Neural crest cell (in vitro differentiated cells): Measurements from ENCODE around the gene CBX8. TPM values are rescaled to one million over a fixed set of nuclear protein-coding genes. Genes with fewer than 3 reads are reported as not detected.
A peak's percentile ranks its signal among the peaks of the same experiment; 100 is the strongest.

Experiments
- DNase-seq: peaks from one replicate; pipeline ENCODE4 v3.0.0; 2021; ENCODE audit warnings: low read depth, mixed read lengths, low spot score
- H3K27ac Mint-ChIP-seq: one replicate; pipeline ENCODE4 v1.8.0; 2021; ENCODE audit warnings: mild to moderate bottlenecking, mixed read lengths; ENCODE audit not compliant: unreplicated experiment
- H3K27me3 Mint-ChIP-seq: 2 replicates; pipeline ENCODE4 v1.8.0; 2021; ENCODE audit warnings: low read depth, mild to moderate bottlenecking, mixed read lengths
- H3K36me3 Mint-ChIP-seq: 2 replicates; pipeline ENCODE4 v1.8.0; 2021; ENCODE audit warnings: low read depth, mild to moderate bottlenecking, mixed read lengths
- H3K4me1 Mint-ChIP-seq: 2 replicates; pipeline ENCODE4 v1.8.0; 2021; ENCODE audit warnings: mixed read lengths
- H3K4me3 Mint-ChIP-seq: one replicate; pipeline ENCODE4 v1.8.0; 2021; ENCODE audit warnings: mild to moderate bottlenecking, mixed read lengths
- H3K9me3 Mint-ChIP-seq: 2 replicates; pipeline ENCODE4 v1.8.0; 2021; ENCODE audit warnings: mixed read lengths
- total RNA-seq: library from RNA; stranded (reverse); gene quantifications from 2 replicates; pipeline ENCODE4 v1.2.1, GENCODE V29; 2021
- TF ChIP-seq, protein P1 (sequence below): fragments of 200-600 bp; sonication (generic); conservative IDR thresholded peaks from 2 replicates; pipeline ENCODE4 v1.5.0; 2021; ENCODE audit warnings: antibody characterized with exemption, mild to moderate bottlenecking

The CBX8 gene
- total RNA-seq, 1 donor from 2014 or later = 19.2 TPM

DNA sequence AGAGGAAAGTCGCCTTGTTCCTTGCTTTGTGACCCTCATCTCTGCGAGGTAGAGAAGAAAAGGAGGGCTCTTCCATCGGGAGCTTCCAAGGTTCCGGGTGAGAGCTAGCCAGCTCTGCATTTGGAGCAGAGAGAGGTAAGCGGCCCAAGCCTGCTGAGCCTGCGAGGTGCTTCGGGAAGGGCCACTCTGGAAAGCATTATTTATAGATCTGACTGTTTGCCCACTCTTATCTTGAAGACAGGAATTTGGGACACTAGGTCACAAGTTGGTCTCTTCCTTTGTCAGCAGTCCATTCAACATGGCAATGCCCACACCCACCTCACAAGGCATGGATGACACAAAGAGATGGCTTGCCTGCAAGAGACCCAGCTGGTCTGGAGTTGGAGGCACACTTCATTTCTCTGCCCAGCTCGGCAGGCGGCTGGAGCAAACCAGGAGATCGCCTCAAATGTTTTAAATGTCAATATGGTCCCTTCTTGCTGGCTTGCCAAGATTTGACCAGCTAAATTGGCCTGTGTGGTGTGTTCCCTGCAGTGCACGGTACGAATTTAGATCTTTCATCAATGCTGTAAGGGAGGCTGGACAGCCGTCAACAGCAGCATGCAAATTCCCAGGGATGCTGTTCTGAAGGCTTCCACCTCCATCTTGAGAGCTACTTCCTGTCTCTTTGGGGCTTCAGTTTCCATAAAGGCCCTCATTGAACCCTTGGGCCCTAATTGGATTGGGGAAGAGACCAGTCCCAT is 22.8 kb upstream of the CBX8 start:
- no peak for DNase-seq
- Mint-ChIP-seq H3K9me3 (peaks cover 4% of the 10 kb centered on the region), H3K36me3 (peaks cover 4% of the 10 kb centered on the region), H3K4me3 (no peak overlapping the region), H3K4me1 (peaks cover 8% of the 10 kb centered on the region), H3K27me3 (peaks cover 59% of the 10 kb centered on the region), H3K27ac (no peak overlapping the region)
- TF ChIP-seq, protein P1, sequence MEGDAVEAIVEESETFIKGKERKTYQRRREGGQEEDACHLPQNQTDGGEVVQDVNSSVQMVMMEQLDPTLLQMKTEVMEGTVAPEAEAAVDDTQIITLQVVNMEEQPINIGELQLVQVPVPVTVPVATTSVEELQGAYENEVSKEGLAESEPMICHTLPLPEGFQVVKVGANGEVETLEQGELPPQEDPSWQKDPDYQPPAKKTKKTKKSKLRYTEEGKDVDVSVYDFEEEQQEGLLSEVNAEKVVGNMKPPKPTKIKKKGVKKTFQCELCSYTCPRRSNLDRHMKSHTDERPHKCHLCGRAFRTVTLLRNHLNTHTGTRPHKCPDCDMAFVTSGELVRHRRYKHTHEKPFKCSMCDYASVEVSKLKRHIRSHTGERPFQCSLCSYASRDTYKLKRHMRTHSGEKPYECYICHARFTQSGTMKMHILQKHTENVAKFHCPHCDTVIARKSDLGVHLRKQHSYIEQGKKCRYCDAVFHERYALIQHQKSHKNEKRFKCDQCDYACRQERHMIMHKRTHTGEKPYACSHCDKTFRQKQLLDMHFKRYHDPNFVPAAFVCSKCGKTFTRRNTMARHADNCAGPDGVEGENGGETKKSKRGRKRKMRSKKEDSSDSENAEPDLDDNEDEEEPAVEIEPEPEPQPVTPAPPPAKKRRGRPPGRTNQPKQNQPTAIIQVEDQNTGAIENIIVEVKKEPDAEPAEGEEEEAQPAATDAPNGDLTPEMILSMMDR = no peak

GRCh38 chr17:79819085-79819484 is 22.2 kb upstream of the CBX8 start:
- H3K27me3 Mint-ChIP-seq = peaks cover 65% of the 10 kb centered on the region
- TF ChIP-seq, protein P1 = no peak
- no peaks in the 10 kb centered on the region for H3K36me3 Mint-ChIP-seq
- H3K4me3 Mint-ChIP-seq = no peak overlapping the region
- H3K4me1 Mint-ChIP-seq = peaks cover 8% of the 10 kb centered on the region
- no peaks in the 10 kb centered on the region for H3K9me3 Mint-ChIP-seq
- no peak overlapping the region for H3K27ac Mint-ChIP-seq
- no peak for DNase-seq

DNA sequence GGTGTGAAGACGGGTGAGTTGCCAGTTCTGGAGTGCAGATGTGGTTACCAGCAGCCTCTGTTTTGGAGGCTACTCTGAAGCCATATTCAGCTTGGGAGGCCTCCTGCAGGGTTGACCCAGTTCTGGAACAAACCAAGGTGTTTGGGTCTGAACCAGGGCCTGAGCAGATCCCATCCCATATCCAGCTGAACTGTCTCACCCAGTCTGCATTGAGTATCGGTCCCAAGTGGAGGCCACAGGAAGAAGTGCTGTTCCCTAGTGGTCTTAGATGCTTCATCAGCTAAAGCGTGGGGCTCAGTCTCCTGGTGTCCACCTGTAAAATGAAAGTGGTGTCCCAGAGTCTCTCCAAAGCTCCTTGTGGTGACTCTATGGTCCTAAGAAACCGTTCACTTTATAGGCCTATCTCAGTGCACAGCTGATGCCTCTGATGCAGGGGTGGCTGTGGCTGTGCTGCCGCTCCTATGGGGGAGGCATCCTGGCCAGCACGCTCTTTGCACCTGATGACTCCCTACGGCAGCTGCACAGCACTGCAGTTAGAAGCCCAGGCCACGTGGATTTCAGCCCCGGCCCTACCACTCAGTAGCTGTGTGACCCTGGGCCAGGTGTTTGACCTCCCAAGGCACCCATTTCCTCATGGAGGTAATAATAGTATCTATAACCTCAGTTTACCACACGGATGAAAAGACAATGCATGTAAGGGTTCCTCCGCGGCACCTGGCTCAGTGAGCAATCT is 21.3 kb upstream of the CBX8 start:
- Mint-ChIP-seq H3K27me3 (peaks cover 66% of the 10 kb centered on the region), H3K9me3 (no peaks in the 10 kb centered on the region), H3K4me1 (peaks cover 8% of the 10 kb centered on the region), H3K27ac (no peak overlapping the region), H3K4me3 (no peak overlapping the region), H3K36me3 (no peaks in the 10 kb centered on the region)
- no peak for DNase-seq
- TF ChIP-seq, protein P1 = no peak

DNA sequence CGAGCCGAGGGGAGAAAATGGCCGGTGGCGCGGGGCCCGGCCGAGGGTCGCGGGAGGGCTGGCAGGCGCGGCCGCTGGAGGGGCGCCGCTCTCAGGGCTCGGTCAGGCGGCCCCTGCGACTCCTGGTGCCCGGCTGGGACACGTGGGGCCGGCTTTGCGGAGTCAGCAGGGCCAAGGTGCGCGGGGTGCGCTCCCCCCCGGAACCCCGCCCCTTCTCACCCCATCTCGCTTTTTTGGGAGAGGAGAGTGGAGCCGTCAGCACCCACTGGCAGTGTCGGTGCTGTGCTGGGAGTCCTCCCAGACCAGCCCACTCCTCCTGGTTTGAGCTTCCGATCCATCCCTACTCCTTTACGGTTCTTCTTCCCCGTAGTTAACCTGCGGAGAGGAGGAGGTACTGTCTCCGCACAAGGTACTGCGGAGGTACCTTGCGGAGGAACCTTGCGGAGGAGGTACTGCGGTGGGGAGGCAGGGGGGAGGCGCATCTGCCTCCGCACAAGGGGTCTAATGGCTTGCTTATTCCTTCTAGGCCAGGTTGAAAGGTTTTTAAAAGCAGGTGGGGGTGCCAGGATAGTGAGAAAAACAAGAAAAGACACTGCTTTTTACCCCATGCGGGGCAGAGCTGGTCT is 19.1 kb upstream of the CBX8 start:
- TF ChIP-seq, protein P1 = no peak
- Mint-ChIP-seq H3K4me3 (peak overlapping the region; percentile 82), H3K9me3 (no peaks in the 10 kb centered on the region), H3K36me3 (no peaks in the 10 kb centered on the region), H3K27ac (no peak overlapping the region), H3K27me3 (peaks cover 78% of the 10 kb centered on the region), H3K4me1 (peaks cover 18% of the 10 kb centered on the region)
- no peak for DNase-seq

DNA sequence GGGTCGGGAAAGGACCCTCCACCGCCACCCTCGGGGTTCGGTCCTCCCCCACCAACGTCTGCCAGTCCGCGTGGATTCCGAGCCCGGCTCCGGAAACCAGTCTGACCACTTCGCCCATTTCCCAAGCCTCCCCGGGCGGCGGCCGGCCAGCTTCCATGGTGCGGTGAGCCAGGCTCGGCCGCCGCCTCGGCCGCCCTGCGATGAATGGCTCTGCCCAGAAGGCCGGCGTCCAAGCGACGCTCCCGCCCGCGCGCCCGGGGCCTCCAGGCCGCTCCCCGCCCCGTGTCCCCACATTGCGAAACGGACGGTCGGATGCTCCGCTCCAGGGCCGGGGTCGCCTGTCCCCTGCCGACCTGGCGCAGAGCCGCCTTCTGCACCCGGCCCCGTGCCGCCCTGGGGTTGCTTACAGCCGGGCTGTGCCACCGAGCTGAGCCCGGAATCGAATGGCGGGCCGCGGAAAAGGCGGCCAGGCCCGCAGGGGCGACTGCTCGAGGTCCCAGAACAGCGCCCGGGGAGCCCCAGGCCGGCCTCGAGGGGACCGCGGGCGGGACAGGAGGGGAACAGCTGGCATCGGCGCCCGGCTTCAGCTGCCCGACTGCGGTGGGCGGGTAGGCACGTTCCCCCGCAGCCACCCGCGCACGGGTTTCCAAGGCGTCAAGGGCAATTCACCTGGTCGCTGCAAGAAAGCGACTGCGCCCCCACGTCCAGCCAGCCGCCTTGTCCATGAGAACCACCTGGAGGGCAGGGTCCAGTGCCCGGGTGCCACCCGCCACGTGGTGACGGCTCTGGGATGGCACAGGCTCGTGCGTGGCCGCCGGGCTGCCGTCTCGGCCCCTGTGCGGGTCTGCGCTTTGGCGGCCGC is 18.3 kb upstream of the CBX8 start:
- Mint-ChIP-seq H3K27ac (no peak overlapping the region), H3K27me3 (peaks cover 78% of the 10 kb centered on the region), H3K4me1 (peaks cover 22% of the 10 kb centered on the region), H3K9me3 (no peaks in the 10 kb centered on the region), H3K4me3 (no peak overlapping the region), H3K36me3 (no peaks in the 10 kb centered on the region)
- TF ChIP-seq, protein P1 = no peak
- no peak for DNase-seq
